B cell (primary cell): Measurements from ENCODE around the gene H2BK1. TPM values are rescaled to one million over a fixed set of nuclear protein-coding genes. Genes with fewer than 3 reads are reported as not detected.

Source experiments
- polyA plus RNA-seq: library from polyadenylated mRNA; depleted of rRNA; stranded (reverse); fragments of >200 nt; gene quantifications from 2 replicates; pipeline ENCODE4 v1.2.3, GENCODE V29; 2012
- total RNA-seq, 2 donors: library from RNA; stranded (reverse); fragments of 120-200 nt in 1 of 2; gene quantifications; 1 replicate in 1 of 2; 2 replicates in 1 of 2; pipeline versions ENCODE4 v1.2.3 to v1.2.4, GENCODE V29; 2013 to 2022

H2BK1 gene
- total and polyA plus RNA-seq, 2 donors (not counting 1 experiment from before 2014, with no cell fraction given), result 4.2 TPM; not detected in 1

Other genes with a start within 250 kb of the H2BK1 start
- gene KCNH2, start 232.2 kb downstream of the H2BK1 start, total RNA-seq, result 0.86 and 0.87 TPM in 2 replicates
- 2.0 and 2.7 TPM in 2 replicates for gene KCNH2, start 232.2 kb downstream of the H2BK1 start, polyA plus RNA-seq
- gene NOS3, start 219.5 kb downstream of the H2BK1 start, total RNA-seq, result 0.39 TPM in 1 of 2 replicates, not detected in the other
- 0.54 and 0.75 TPM in 2 replicates for gene NOS3, start 219.5 kb downstream of the H2BK1 start, polyA plus RNA-seq
- 4.2 and 5.1 TPM in 2 replicates for gene ATG9B, start 186.0 kb downstream of the H2BK1 start, total RNA-seq
- gene ATG9B, start 186.0 kb downstream of the H2BK1 start, polyA plus RNA-seq, result 7.2 and 10.2 TPM in 2 replicates
- gene ABCB8, start 182.0 kb downstream of the H2BK1 start, total RNA-seq, result 64.7 and 69.7 TPM in 2 replicates
- gene ABCB8, start 182.0 kb downstream of the H2BK1 start, polyA plus RNA-seq, result 29.5 and 41.4 TPM in 2 replicates
- 2.9 and 4.8 TPM in 2 replicates for gene ASIC3, start 162.0 kb downstream of the H2BK1 start, total RNA-seq
- gene ASIC3, start 162.0 kb downstream of the H2BK1 start, polyA plus RNA-seq, result 5.0 and 6.3 TPM in 2 replicates
- gene CDK5, start 152.6 kb downstream of the H2BK1 start, total RNA-seq, result 8.2 and 8.9 TPM in 2 replicates
- 4.5 and 8.4 TPM in 2 replicates for gene CDK5, start 152.6 kb downstream of the H2BK1 start, polyA plus RNA-seq
- 106 and 113 TPM in 2 replicates for gene SLC4A2, start 150.9 kb downstream of the H2BK1 start, total RNA-seq
- gene SLC4A2, start 150.9 kb downstream of the H2BK1 start, polyA plus RNA-seq, result 82.8 and 103 TPM in 2 replicates
- 119 and 120 TPM in 2 replicates for gene FASTK, start 129.7 kb downstream of the H2BK1 start, total RNA-seq
- 251 and 258 TPM in 2 replicates for gene FASTK, start 129.7 kb downstream of the H2BK1 start, polyA plus RNA-seq
- 44.4 and 49.2 TPM in 2 replicates for gene TMUB1, start 127.0 kb downstream of the H2BK1 start, total RNA-seq
- 81.9 and 102 TPM in 2 replicates for gene TMUB1, start 127.0 kb downstream of the H2BK1 start, polyA plus RNA-seq
- gene AGAP3, start 124.0 kb downstream of the H2BK1 start, total RNA-seq, result 20.2 and 21.1 TPM in 2 replicates
- gene AGAP3, start 124.0 kb downstream of the H2BK1 start, polyA plus RNA-seq, result 15.2 and 22.3 TPM in 2 replicates
- gene GBX1, start 42.8 kb downstream of the H2BK1 start, total RNA-seq, result not detected in 2 replicates
- gene GBX1, start 42.8 kb downstream of the H2BK1 start, polyA plus RNA-seq, result not detected in 2 replicates
- not detected in 2 replicates for gene ASB10, start 23.2 kb downstream of the H2BK1 start, total RNA-seq
- gene ASB10, start 23.2 kb downstream of the H2BK1 start, polyA plus RNA-seq, result not detected in 2 replicates
- 27.1 and 30.2 TPM in 2 replicates for gene ABCF2, start 16.7 kb upstream of the H2BK1 start, total RNA-seq
- gene ABCF2, start 16.7 kb upstream of the H2BK1 start, polyA plus RNA-seq, result 12.5 and 16.1 TPM in 2 replicates
- gene CHPF2, start 22.0 kb upstream of the H2BK1 start, total RNA-seq, result 39.4 and 44.0 TPM in 2 replicates
- gene CHPF2, start 22.0 kb upstream of the H2BK1 start, polyA plus RNA-seq, result 28.8 and 39.9 TPM in 2 replicates
- gene SMARCD3, start 38.2 kb upstream of the H2BK1 start, total RNA-seq, result 0.29 TPM in 1 of 2 replicates, not detected in the other
- gene SMARCD3, start 38.2 kb upstream of the H2BK1 start, polyA plus RNA-seq, result 1.0 and 1.4 TPM in 2 replicates
- 95.4 and 104 TPM in 2 replicates for gene NUB1, start 131.3 kb upstream of the H2BK1 start, total RNA-seq
- gene NUB1, start 131.3 kb upstream of the H2BK1 start, polyA plus RNA-seq, result 55.0 and 65.2 TPM in 2 replicates
- gene WDR86, start 199.6 kb upstream of the H2BK1 start, total RNA-seq, result 1.4 and 1.7 TPM in 2 replicates
- gene WDR86, start 199.6 kb upstream of the H2BK1 start, polyA plus RNA-seq, result 1.5 and 2.4 TPM in 2 replicates
- gene CRYGN, start 229.7 kb upstream of the H2BK1 start, total RNA-seq, result not detected in 2 replicates
- gene CRYGN, start 229.7 kb upstream of the H2BK1 start, polyA plus RNA-seq, result not detected in 2 replicates